Karpas-422 (cell line): Measurements from ENCODE around the gene ZCCHC24. TPM values are rescaled to one million over a fixed set of nuclear protein-coding genes. Genes with fewer than 3 reads are reported as not detected.
"Not testable (repeated sequence)": the region's sequence is repeated elsewhere in the genome, so short reads cannot be mapped to it uniquely, and the experiment has no call there.

Experiments used
- DNase-seq: peaks from one replicate; pipeline ENCODE4 v3.0.0-alpha.2; 2015
- H2AFZ ChIP-seq: fragments of 200-600 bp; sonication (generic); 2 replicates; pipeline ENCODE4 v1.6.1; 2014; ENCODE audit warnings: antibody characterized with exemption, low read length, mixed read lengths
- H3K27ac ChIP-seq: fragments of 200-600 bp; sonication (generic); 2 replicates; pipeline ENCODE4 v1.5.1; 2014; ENCODE audit warnings: mild to moderate bottlenecking, low read length, moderate library complexity
- H3K27me3 ChIP-seq: fragments of 200-600 bp; sonication (generic); 2 replicates; pipeline ENCODE4 v1.6.1; 2014; ENCODE audit warnings: low read length, mixed read lengths
- H3K36me3 ChIP-seq: fragments of 200-600 bp; sonication (generic); 2 replicates; pipeline ENCODE4 v1.6.1; 2014; ENCODE audit warnings: low read length, mixed read lengths; ENCODE audit not compliant: insufficient read depth
- H3K4me1 ChIP-seq: fragments of 200-600 bp; sonication (generic); 2 replicates; pipeline ENCODE4 v1.6.1; 2014; ENCODE audit warnings: mild to moderate bottlenecking, low read length, mixed read lengths
- H3K4me2 ChIP-seq: fragments of 200-600 bp; sonication (generic); 2 replicates; pipeline ENCODE4 v1.6.1; 2014; ENCODE audit warnings: low read length, low read depth, mild to moderate bottlenecking; ENCODE audit not compliant: poor library complexity, severe bottlenecking
- H3K4me3 ChIP-seq: fragments of 200-600 bp; sonication (generic); 2 replicates; pipeline ENCODE4 v1.5.1; 2014; ENCODE audit warnings: mild to moderate bottlenecking, antibody characterized with exemption, low read length, mixed read lengths
- H3K79me2 ChIP-seq: fragments of 200-600 bp; sonication (generic); 2 replicates; pipeline ENCODE4 v1.6.1; 2014; ENCODE audit warnings: mild to moderate bottlenecking, low read length, mixed read lengths
- H3K9ac ChIP-seq: fragments of 200-600 bp; sonication (generic); 2 replicates; pipeline ENCODE4 v1.6.0; 2014; ENCODE audit warnings: low read length
- H3K9me2 ChIP-seq: fragments of 200-600 bp; sonication (generic), shearing (Covaris generic); replicated peaks from 2 replicates; pipeline ENCODE4 v1.6.0; 2014; ENCODE audit warnings: mild to moderate bottlenecking, low read length, moderate library complexity; ENCODE audit not compliant: insufficient read depth
- H3K9me3 ChIP-seq: fragments of 300-700, 200-600 bp; sonication (generic); 2 replicates; pipeline ENCODE4 v1.6.1; 2014; ENCODE audit warnings: low read length, mixed read lengths
- H4K20me1 ChIP-seq: fragments of 200-600 bp; sonication (generic); 2 replicates; pipeline ENCODE4 v1.6.1; 2014; ENCODE audit warnings: mild to moderate bottlenecking, antibody characterized with exemption, low read length, low read depth; ENCODE audit not compliant: insufficient read depth
- total RNA-seq: library from RNA; depleted of rRNA; stranded (reverse); fragments of >200 nt; shearing (Covaris generic); gene quantifications from 2 replicates; pipeline ENCODE4 v1.2.3, GENCODE V29; 2014; ENCODE audit warnings: low replicate concordance

The ZCCHC24 gene
- total RNA-seq, 1 experiment from 2014 or later, result 0.60 TPM

DNA sequence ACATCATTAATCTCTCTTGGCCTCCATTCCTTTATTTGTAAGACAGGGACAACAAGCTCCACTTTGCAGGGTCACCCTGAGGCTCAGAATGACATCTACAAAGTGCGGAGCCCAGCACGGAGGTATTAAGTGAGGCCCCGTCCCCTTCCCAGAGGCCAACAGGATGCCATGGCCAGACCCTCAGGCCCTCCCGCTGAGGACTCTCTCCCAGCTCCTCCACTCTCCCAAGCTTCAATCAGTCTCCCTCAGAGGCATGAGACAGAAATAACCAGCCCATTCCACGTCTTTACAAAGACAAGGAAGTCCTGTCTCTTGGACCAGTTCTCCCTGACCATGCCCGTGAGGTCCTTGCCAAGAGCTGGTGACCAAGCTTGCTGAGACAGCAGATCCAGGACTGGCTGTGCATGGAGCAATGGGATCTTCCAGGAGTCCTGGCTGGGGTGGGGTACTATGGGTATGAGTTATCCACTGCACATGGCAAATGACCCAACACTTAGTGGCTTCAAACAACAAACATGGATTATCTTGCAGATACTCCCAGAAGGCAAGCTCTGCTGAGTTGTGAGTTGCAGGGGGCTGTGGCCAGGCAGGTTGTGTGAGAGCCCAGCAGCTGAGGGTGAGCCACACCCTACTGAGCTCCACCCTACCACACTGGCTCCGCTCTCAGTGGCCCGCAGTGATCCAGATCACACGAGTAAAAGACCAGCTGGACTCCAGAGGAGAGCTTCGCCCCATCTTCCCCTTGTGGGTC, 102.4 kb downstream of the ZCCHC24 start:
- Histone ChIP-seq H3K27me3 (no peaks in the 10 kb centered on the region; the same call in 1 of the 2 replicates), H4K20me1 (no peaks in the 10 kb centered on the region), H3K9ac (no peak overlapping the region), H3K9me3 (no peaks in the 10 kb centered on the region), H3K27ac (no peak overlapping the region), H3K36me3 (no peaks in the 10 kb centered on the region), H3K4me1 (peaks cover 18% of the 10 kb centered on the region), H3K4me2 (no peak overlapping the region), H3K4me3 (no peak overlapping the region), H3K79me2 (peaks cover 7% of the 10 kb centered on the region), H2AFZ (no peak overlapping the region), H3K9me2 (no peaks in the 10 kb centered on the region)
- no peak for DNase-seq

GRCh38 chr10:79342295-79342761, 103.1 kb downstream of the ZCCHC24 start:
- peaks cover under 1% of the 10 kb centered on the region for H3K79me2 ChIP-seq
- H3K9me3 ChIP-seq, result no peaks in the 10 kb centered on the region
- H4K20me1 ChIP-seq, result no peaks in the 10 kb centered on the region
- H3K27me3 ChIP-seq, result peaks cover 4% of the 10 kb centered on the region; the same call in 1 of the 2 replicates
- H3K36me3 ChIP-seq, result no peaks in the 10 kb centered on the region
- no peak overlapping the region for H2AFZ ChIP-seq
- H3K27ac ChIP-seq, result no peak overlapping the region
- no peak overlapping the region for H3K4me3 ChIP-seq
- no peak overlapping the region for H3K9ac ChIP-seq
- H3K4me2 ChIP-seq, result no peak overlapping the region
- H3K9me2 ChIP-seq, result no peaks in the 10 kb centered on the region
- no peak for DNase-seq
- H3K4me1 ChIP-seq, result peaks cover 13% of the 10 kb centered on the region

- Histone ChIP-seq H3K4me3 (no peak overlapping the region), H3K27me3 (peaks cover 4% of the 10 kb centered on the region; the same call in 1 of the 2 replicates), H3K9ac (no peak overlapping the region), H4K20me1 (no peaks in the 10 kb centered on the region), H3K27ac (no peak overlapping the region), H3K79me2 (no peaks in the 10 kb centered on the region), H3K4me1 (peaks cover 5% of the 10 kb centered on the region), H3K36me3 (no peaks in the 10 kb centered on the region), H3K9me2 (no peaks in the 10 kb centered on the region), H3K9me3 (no peaks in the 10 kb centered on the region), H3K4me2 (no peak overlapping the region), H2AFZ (no peak overlapping the region)
- DNase-seq, result no peak
Observed at GRCh38 chr10:79340646-79341244, 104.7 kb downstream of the ZCCHC24 start.

DNA sequence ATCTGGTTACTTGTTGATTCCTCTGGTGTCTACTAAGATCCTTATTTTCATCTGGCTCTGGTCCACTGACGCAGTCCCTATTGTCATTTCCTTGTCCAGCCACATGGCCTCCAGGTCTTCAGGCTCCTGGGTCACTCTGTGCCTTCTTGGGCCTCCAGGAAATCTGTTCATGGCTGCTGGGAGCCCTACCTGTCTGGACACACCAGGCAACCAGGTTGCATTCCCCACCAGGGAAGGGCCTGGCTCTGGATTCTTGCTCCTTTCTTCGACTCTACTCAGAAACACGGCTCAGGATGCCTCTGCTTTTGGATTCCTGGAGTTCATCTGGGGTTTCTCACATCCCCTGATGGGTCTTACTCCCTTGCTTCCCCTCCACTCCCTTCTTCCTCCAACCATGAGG, 106.2 kb downstream of the ZCCHC24 start:
- no peak for DNase-seq
- Histone ChIP-seq H3K27ac (no peak overlapping the region), H2AFZ (no peak overlapping the region), H3K4me3 (no peak overlapping the region), H3K9me3 (no peaks in the 10 kb centered on the region), H3K4me2 (no peak overlapping the region), H3K9ac (no peak overlapping the region), H3K36me3 (no peaks in the 10 kb centered on the region), H3K79me2 (no peaks in the 10 kb centered on the region), H3K4me1 (peaks cover 5% of the 10 kb centered on the region), H3K27me3 (peaks cover 4% of the 10 kb centered on the region; the same call in 1 of the 2 replicates), H4K20me1 (no peaks in the 10 kb centered on the region), H3K9me2 (no peaks in the 10 kb centered on the region)

DNA sequence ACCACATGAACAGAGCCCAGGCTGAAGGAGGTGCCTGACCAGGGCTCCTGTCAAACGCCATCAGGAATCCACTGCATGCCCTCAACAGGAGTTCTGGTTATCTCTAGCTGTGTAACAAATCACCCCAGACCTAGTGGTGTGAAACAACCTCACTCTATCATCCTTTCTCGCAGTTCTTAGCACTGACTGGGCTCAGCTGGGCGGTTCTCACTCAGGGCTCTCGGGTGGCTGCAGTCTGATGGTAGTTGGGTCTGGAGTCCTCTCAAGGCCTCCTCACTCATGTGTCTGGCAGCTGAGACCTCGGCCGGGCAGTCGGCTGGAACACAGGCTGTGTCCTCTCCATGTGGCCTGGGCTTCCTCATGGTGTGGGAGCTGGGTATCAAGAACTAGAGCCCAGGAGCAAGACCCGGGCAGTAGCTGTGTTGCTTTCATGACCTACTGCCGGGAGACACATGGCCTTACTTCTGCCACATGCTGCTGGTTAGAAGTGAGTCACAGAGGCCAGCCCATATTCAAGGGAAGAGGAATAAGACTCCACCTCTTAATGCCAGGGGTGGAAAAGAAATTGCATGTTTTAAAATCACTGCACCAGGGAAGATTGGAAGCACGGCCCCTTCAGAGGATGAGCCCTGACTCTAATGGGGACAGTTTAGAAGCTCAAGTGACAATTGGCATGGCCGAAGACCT, 107.5 kb downstream of the ZCCHC24 start:
- not testable (repeated sequence) for DNase-seq, H3K4me3 ChIP-seq, H3K9me2 ChIP-seq, H2AFZ ChIP-seq, H3K4me2 ChIP-seq, H3K36me3 ChIP-seq, H3K4me1 ChIP-seq, H3K27ac ChIP-seq, H4K20me1 ChIP-seq, H3K27me3 ChIP-seq, H3K9ac ChIP-seq, H3K79me2 ChIP-seq, H3K9me3 ChIP-seq

DNA sequence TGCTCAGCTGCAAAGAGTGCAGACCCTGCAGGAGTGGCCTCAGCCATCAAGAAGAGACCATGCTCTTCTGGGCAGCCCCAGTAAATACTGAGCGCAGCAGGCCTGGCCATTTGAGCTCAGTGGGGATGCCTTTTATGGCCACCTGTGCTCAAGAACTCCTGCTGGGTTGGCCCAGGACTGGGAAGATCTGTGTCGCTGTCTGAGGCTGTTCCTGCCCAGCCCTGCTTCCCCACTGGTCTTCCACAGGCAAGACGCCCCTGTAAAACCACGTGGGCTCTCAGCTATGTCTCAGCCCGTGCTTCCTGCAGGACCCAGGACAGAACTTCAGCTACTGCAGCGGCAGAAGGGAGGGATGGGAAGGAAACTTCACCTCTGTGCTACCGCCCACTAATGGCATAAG, 108.7 kb downstream of the ZCCHC24 start:
- H3K9me2 ChIP-seq, result no peaks in the 10 kb centered on the region; the same call in 1 of the 2 replicates
- no peak overlapping the region for H3K4me2 ChIP-seq
- no peak overlapping the region for H3K9ac ChIP-seq
- H2AFZ ChIP-seq, result no peak overlapping the region
- H3K79me2 ChIP-seq, result no peaks in the 10 kb centered on the region
- H3K27me3 ChIP-seq, result peaks cover 4% of the 10 kb centered on the region; the same call in 1 of the 2 replicates
- peaks cover 5% of the 10 kb centered on the region for H3K4me1 ChIP-seq
- no peaks in the 10 kb centered on the region for H3K9me3 ChIP-seq
- no peak overlapping the region for H3K27ac ChIP-seq
- no peak for DNase-seq
- H3K4me3 ChIP-seq, result no peak overlapping the region
- H3K36me3 ChIP-seq, result no peaks in the 10 kb centered on the region
- no peaks in the 10 kb centered on the region for H4K20me1 ChIP-seq

DNA sequence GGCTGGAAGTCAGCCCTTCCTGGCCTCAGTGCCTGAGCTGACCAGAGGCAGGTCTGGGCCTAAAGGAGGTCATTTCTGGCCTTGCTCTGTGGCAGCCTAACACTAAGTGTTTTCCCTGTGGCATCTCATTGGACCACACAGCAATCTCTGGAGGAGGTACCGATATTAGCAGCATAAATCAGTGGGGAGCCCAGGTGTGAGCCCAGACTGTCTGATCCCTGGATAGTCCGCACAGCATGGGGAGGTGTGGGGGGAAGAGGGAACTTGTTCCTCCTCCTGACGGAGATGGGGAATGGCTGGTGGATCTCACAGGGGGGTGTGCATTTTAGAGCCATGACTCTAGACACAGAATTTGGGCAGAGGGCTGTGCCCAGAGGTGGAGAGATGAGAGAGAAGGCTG, 109.1 kb downstream of the ZCCHC24 start:
- Histone ChIP-seq H3K4me3 (no peak overlapping the region), H3K27ac (no peak overlapping the region), H3K79me2 (no peaks in the 10 kb centered on the region), H3K36me3 (no peaks in the 10 kb centered on the region), H3K9ac (no peak overlapping the region), H4K20me1 (no peaks in the 10 kb centered on the region), H3K4me1 (peaks cover 5% of the 10 kb centered on the region), H3K4me2 (no peak overlapping the region), H3K9me2 (no peaks in the 10 kb centered on the region; the same call in 1 of the 2 replicates), H3K27me3 (peaks cover 4% of the 10 kb centered on the region; the same call in 1 of the 2 replicates), H3K9me3 (no peaks in the 10 kb centered on the region), H2AFZ (no peak overlapping the region)
- no peak for DNase-seq
